ENCODE measurements around the gene OPA1. TPM values are rescaled to one million over a fixed set of nuclear protein-coding genes. Genes with fewer than 3 reads are reported as not detected.

OPA1 gene
- total RNA-seq, 1 experiment from 2014 or later: 75.4 TPM

GRCh38 chr3:193714523-193715137 is 121.6 kb downstream of the OPA1 start:
- H4K8ac ChIP-seq (replicated peaks; ENCODE audit: insufficient read length, low read depth, low read length): no peak overlapping the region
- H3K23ac ChIP-seq (ENCODE audit: insufficient read length, low read depth, low read length): no peak overlapping the region
- peaks cover 24% of the 10 kb centered on the region for H3K9me3 ChIP-seq (ENCODE audit: control insufficient read depth, low read depth, low read length)
- no peak overlapping the region for H3K4me2 ChIP-seq (ENCODE audit: insufficient read depth, insufficient read length, low read length)
- Mint-ChIP-seq H3K4me3 (no peak overlapping the region), H3K9me3 (peaks cover 60 to 64% of the 10 kb centered on the region in 2 experiments), H3K27ac (no peak overlapping the region), H3K4me1 (peaks cover 21 to 32% of the 10 kb centered on the region in 2 experiments), H3K36me3 (ENCODE audit: insufficient read depth in 1 of 3, low read depth in 3 of 3) (peaks cover 36 to 60% (median 47%) of the 10 kb centered on the region in 3 experiments), H3K27me3 (ENCODE audit: low read depth) (peaks cover 22% of the 10 kb centered on the region)
- no CpG with 5 or more reads among the region's 4 CpGs for WGBS (ENCODE audit: extremely low coverage, insufficient read length, low lambda C conversion rate)
- no peak overlapping the region for H3K4ac ChIP-seq (ENCODE audit: low read depth, low read length)
- no peaks in the 10 kb centered on the region for H3K79me1 ChIP-seq (ENCODE audit: insufficient read depth, low read depth, low read length, poor library complexity, severe bottlenecking)
- no peak overlapping the region for H3K56ac ChIP-seq (ENCODE audit: insufficient read length, low read depth, low read length)
- no peak for DNase-seq
- no peak overlapping the region for H2BK5ac ChIP-seq (ENCODE audit: insufficient read length, low read length)
- no peak for TF ChIP-seq CTCF (conservative IDR thresholded peaks at IDR 0.05)
- H4K91ac ChIP-seq (ENCODE audit: insufficient read length, low read depth, low read length): no peak overlapping the region
- no peak overlapping the region for H3T11ph ChIP-seq (ENCODE audit: low read length)
- H3K79me2 ChIP-seq (ENCODE audit: insufficient read depth, low read length): no peaks in the 10 kb centered on the region
- no peak overlapping the region for H2AFZ ChIP-seq (ENCODE audit: low read length)
- no peaks in the 10 kb centered on the region for H3K27me3 ChIP-seq (ENCODE audit: insufficient read depth, low read length)
- no peaks in the 10 kb centered on the region for H3K23me2 ChIP-seq (ENCODE audit: insufficient read length, low read depth, low read length, poor library complexity, severe bottlenecking)
- H3K14ac ChIP-seq (ENCODE audit: insufficient read depth, low read length): no peak overlapping the region
- no peak overlapping the region for H2BK12ac ChIP-seq (ENCODE audit: insufficient read length, low read depth, low read length)
- no peaks in the 10 kb centered on the region; the same call in 1 of the 2 replicates for H3K4me1 ChIP-seq (ENCODE audit: insufficient read depth, low read length)
- no peak overlapping the region for H2BK20ac ChIP-seq (ENCODE audit: low read depth, low read length, poor library complexity, severe bottlenecking)
- H4K5ac ChIP-seq (ENCODE audit: insufficient read length, low read depth, low read length): no peak overlapping the region
- H2BK15ac ChIP-seq (ENCODE audit: low read depth, low read length): no peak overlapping the region
- no peaks in the 10 kb centered on the region for H4K20me1 ChIP-seq (ENCODE audit: control insufficient read depth, insufficient read depth, insufficient read length)
- H3K9ac ChIP-seq (ENCODE audit: extremely low read depth, insufficient read length, low read length): no peak overlapping the region
- H3K18ac ChIP-seq (ENCODE audit: insufficient read length, low read depth, low read length): no peak overlapping the region
- H3K27ac ChIP-seq (ENCODE audit: insufficient read length, low read depth, low read length): no peak overlapping the region
- H2BK120ac ChIP-seq (ENCODE audit: low read depth, low read length, poor library complexity, severe bottlenecking): no peak overlapping the region
- H2AK5ac ChIP-seq (ENCODE audit: insufficient read length, low read length): no peak overlapping the region
